Measurements from ENCODE around the gene TBL3.

Gene TBL3

GRCh38 chr16:1971796-1972489 is at the start of gene TBL3:
TBL3 (plus strand) TSS chr16:1972053; CDS start chr16:1972165, 112 bp downstream.
- no peak for TF ChIP-seq CTCF (IDR thresholded peaks at IDR 0.05)
- no peak for TF ChIP-seq ZFX (IDR thresholded peaks at IDR 0.05; ENCODE audit: borderline replicate concordance)
- peak within 1 kb of the TSS; percentile 93 for H3K27ac ChIP-seq

- H3K27ac ChIP-seq: no peak overlapping the region
- TF ChIP-seq CTCF (IDR thresholded peaks at IDR 0.05) (no peak), ZFX (IDR thresholded peaks at IDR 0.05; ENCODE audit: borderline replicate concordance) (no peak)
Measured at GRCh38 chr16:1922357-1922756, 49.5 kb upstream of the TBL3 start.

GRCh38 chr16:1923299-1924034 is 48.4 kb upstream of the TBL3 start:
- no peak overlapping the region for H3K27ac ChIP-seq
- TF ChIP-seq ZFX (IDR thresholded peaks at IDR 0.05; ENCODE audit: borderline replicate concordance) (no peak), CTCF (IDR thresholded peaks at IDR 0.05) (peak; percentile 39)

- TF ChIP-seq ZFX (IDR thresholded peaks at IDR 0.05; ENCODE audit: borderline replicate concordance): no peak
- TF ChIP-seq CTCF (IDR thresholded peaks at IDR 0.05): no peak
- H3K27ac ChIP-seq: no peak overlapping the region
Measured at GRCh38 chr16:1924095-1924494, 47.8 kb upstream of the TBL3 start.

- no peak for TF ChIP-seq ZFX (IDR thresholded peaks at IDR 0.05; ENCODE audit: borderline replicate concordance)
- TF ChIP-seq CTCF (IDR thresholded peaks at IDR 0.05): no peak
- no peak overlapping the region for H3K27ac ChIP-seq
Measured at GRCh38 chr16:1926271-1926670, 45.6 kb upstream of the TBL3 start.

- TF ChIP-seq ZFX (IDR thresholded peaks at IDR 0.05; ENCODE audit: borderline replicate concordance) (no peak), CTCF (IDR thresholded peaks at IDR 0.05) (no peak)
- H3K27ac ChIP-seq: no peak overlapping the region
Measured at GRCh38 chr16:1929105-1929504, 42.7 kb upstream of the TBL3 start.
